ENCODE results near the gene LDLRAD3.

The LDLRAD3 gene

GRCh38 chr11:36153551-36153950 is 209.7 kb downstream of the LDLRAD3 start:
- no peak for DNase-seq (ENCODE audit: low spot score)
- TF ChIP-seq CTCF (IDR thresholded peaks at IDR 0.05; ENCODE audit: extremely low read depth, missing control alignments): no peak

- TF ChIP-seq CTCF (IDR thresholded peaks at IDR 0.05; ENCODE audit: extremely low read depth, missing control alignments): no peak
- no peak for DNase-seq (ENCODE audit: low spot score)
These were observed 211.3 kb downstream of the LDLRAD3 start for GRCh38 chr11:36155124-36155561.

GRCh38 chr11:36155770-36156160 is 211.9 kb downstream of the LDLRAD3 start:
- DNase-seq (ENCODE audit: low spot score): no peak
- no peak for TF ChIP-seq CTCF (IDR thresholded peaks at IDR 0.05; ENCODE audit: extremely low read depth, missing control alignments)

DNA sequence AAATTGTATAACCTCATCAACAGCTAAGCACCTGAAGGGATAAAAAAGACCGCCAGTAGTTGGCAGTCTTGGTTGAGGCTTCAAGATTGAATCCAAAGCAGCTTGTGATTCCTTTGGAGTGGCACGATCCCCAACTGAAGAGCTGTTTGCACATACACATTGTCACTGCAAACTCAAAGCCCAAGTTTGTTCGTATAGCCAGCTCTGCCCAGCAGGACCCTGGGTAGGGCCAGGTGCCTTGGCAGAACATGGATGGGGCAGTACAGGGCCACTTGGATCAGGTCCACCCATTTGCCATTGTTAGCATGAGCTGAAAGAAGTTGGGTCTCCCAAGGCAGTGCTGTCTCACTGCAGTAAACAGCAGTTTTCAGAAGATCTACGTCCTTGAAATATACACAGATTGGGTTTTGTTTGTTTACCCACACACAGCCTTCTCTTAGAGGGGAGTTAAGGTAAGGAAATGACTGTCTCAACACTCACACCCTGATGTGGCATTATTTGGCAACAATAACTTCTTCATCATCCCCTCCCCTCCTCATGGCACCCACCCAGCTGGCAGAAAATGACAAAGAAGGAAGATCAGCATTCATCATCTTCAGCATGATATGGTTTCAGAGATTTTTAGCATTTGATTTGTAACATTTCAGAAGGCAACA is 212.4 kb downstream of the LDLRAD3 start:
- no peak for TF ChIP-seq CTCF (IDR thresholded peaks at IDR 0.05; ENCODE audit: extremely low read depth, missing control alignments)
- no peak for DNase-seq (ENCODE audit: low spot score)

DNA sequence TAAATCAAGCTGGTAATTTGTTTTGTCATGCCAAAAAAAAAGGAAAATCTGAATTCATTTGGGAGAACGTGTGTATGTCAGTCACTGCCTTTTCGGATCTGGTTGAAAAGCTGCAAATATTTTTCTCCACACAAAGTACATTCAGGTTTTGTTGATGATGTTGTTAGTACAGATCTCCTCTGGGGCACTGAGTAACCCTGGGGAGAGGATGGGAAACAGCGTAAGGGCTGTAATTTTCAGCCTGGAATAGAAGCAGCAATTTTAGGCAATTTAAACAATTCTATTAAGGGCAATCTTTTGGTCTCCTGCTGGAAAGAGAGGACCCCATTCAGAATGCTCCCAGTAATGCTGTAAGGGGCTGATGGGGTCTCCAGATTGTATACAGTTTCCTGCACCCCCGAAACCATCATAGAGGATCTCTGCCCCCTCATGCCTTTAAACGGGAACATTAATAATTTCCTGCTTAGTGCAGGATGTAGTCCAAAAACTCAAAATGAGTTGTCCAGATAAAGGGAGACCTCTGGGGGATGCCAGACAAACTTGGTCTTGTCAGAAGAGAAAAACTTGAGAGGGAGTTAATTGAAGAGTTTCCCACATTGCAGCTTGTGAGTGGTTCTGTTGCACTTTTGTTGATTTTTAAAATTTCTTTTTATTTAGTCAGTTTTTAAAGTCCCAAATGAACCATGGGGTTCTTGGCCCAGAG is 213.1 kb downstream of the LDLRAD3 start:
- TF ChIP-seq CTCF (IDR thresholded peaks at IDR 0.05; ENCODE audit: extremely low read depth, missing control alignments): no peak
- DNase-seq (ENCODE audit: low spot score): no peak

DNA sequence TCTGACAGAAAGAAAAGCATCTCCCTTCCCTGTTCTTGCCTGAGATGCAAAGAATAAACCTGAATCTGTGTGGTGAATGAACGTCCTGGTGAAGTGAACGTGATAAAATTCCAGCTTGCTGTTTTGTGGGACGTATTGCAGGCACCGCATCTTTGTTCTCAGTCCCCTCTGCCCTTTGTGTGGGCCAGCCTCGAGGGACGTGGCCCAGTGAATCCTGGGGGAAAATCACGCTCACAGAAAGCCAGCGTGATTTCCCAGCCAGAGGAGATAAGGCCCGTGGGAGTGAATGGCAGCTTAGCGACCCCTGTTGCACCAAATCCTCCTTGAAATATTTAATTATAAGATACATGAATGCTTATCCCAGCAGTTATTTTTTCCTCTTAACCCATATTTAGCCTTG is 216.2 kb downstream of the LDLRAD3 start:
- no peak for DNase-seq (ENCODE audit: low spot score)
- no peak for TF ChIP-seq CTCF (IDR thresholded peaks at IDR 0.05; ENCODE audit: extremely low read depth, missing control alignments)

- DNase-seq (ENCODE audit: low spot score): no peak
- no peak for TF ChIP-seq CTCF (IDR thresholded peaks at IDR 0.05; ENCODE audit: extremely low read depth, missing control alignments)
These were observed 217.7 kb downstream of the LDLRAD3 start for GRCh38 chr11:36161572-36161971.

All from GM20000 (cell line).